ENCODE results near the gene NLGN4Y.

GRCh38 chrY:14762903-14763302 lies 238.6 kb downstream of the NLGN4Y start:
- TF ChIP-seq CTCF (IDR thresholded peaks at IDR 0.05) (no peak), POLR2A (IDR thresholded peaks at IDR 0.05) (no peak)
